GM18909 (cell line): ENCODE measurements around the gene TBC1D14.
"Not testable (repeated sequence)": the region's sequence is repeated elsewhere in the genome, so short reads cannot be mapped to it uniquely, and the experiment has no call there.

ENCODE experiments used
- ATAC-seq: cut with Tn5 transposase; IDR thresholded peaks from one replicate; pipeline ENCODE4 v1.9.1; 2021; ENCODE audit warnings: mild to moderate bottlenecking; ENCODE audit not compliant: unreplicated experiment, poor library complexity

The TBC1D14 gene

GRCh38 chr4:6907658-6908191 is 1.9 kb upstream of the TBC1D14 start:
- ATAC-seq = no peak

GRCh38 chr4:6908432-6909112 is 1.1 kb upstream of the TBC1D14 start:
- no peak for ATAC-seq

- ATAC-seq = peak; percentile 36
Measured at GRCh38 chr4:6909970-6910339, 329 bp downstream of the TBC1D14 start.

GRCh38 chr4:6910340-6910959 is 824 bp downstream of the TBC1D14 start:
- no peak for ATAC-seq

GRCh38 chr4:6910960-6911874 is 1.6 kb downstream of the TBC1D14 start:
- ATAC-seq = no peak

- not testable (repeated sequence) for ATAC-seq
Measured at GRCh38 chr4:6911917-6912316, 2.3 kb downstream of the TBC1D14 start.

- no peak for ATAC-seq
Measured at GRCh38 chr4:6912441-6912840, 2.8 kb downstream of the TBC1D14 start.

GRCh38 chr4:6913350-6913905 is 3.8 kb downstream of the TBC1D14 start:
- no peak for ATAC-seq

- no peak for ATAC-seq
Measured at GRCh38 chr4:6914448-6914847, 4.8 kb downstream of the TBC1D14 start.

- ATAC-seq = no peak
Measured at GRCh38 chr4:6915041-6916005, 5.7 kb downstream of the TBC1D14 start.

GRCh38 chr4:6916069-6916586 is 6.5 kb downstream of the TBC1D14 start:
- ATAC-seq = no peak

- ATAC-seq = no peak
Measured at GRCh38 chr4:6916587-6917460, 7.2 kb downstream of the TBC1D14 start.

- ATAC-seq = peak; percentile 66
Measured at GRCh38 chr4:6917461-6918271, 8.0 kb downstream of the TBC1D14 start.

GRCh38 chr4:6918338-6918737 is 8.7 kb downstream of the TBC1D14 start:
- no peak for ATAC-seq

- ATAC-seq = no peak
Measured at GRCh38 chr4:6920171-6920570, 10.5 kb downstream of the TBC1D14 start.

- ATAC-seq = no peak
Measured at GRCh38 chr4:6923507-6923906, 13.9 kb downstream of the TBC1D14 start.

GRCh38 chr4:6924361-6924779 is 14.7 kb downstream of the TBC1D14 start:
- ATAC-seq = no peak
